GM12878 (cell line): ENCODE data around the gene NAA10. TPM values are rescaled to one million over a fixed set of nuclear protein-coding genes. Genes with fewer than 3 reads are reported as not detected.
A peak's percentile ranks its signal among the peaks of the same experiment; 100 is the strongest.

Source experiments
- ASH2L ChIP-seq: fragments of 300-600, 200-600 bp; sonication (generic); IDR thresholded peaks from 2 replicates; pipeline ENCODE4 v1.6.1; 2017; ENCODE audit warnings: low read depth, mild to moderate bottlenecking, borderline replicate concordance
- BCL3 ChIP-seq: IDR thresholded peaks from 2 replicates; pipeline ENCODE4 v1.6.1; 2011; ENCODE audit warnings: borderline replicate concordance, low read depth, mild to moderate bottlenecking, moderate library complexity, low read length; ENCODE audit not compliant: insufficient read depth, poor library complexity, severe bottlenecking
- ESRRA ChIP-seq: IDR thresholded peaks from 2 replicates; pipeline ENCODE4 v1.6.1; 2012; ENCODE audit warnings: mild to moderate bottlenecking, low read length, improper control_type of control experiment
- GABPA ChIP-seq: IDR thresholded peaks from 2 replicates; pipeline ENCODE4 v1.6.1; 2014; ENCODE audit warnings: antibody characterized with exemption, low read depth, mild to moderate bottlenecking, inconsistent platforms
- LARP7 ChIP-seq: fragments of 450-650 bp; IDR thresholded peaks from 2 replicates; pipeline ENCODE4 v1.6.1; 2017; ENCODE audit warnings: mild to moderate bottlenecking
- NR2C2 ChIP-seq: IDR thresholded peaks from 2 replicates; pipeline ENCODE4 v1.6.1; 2011; ENCODE audit warnings: borderline replicate concordance, low read depth; ENCODE audit not compliant: control insufficient read depth, insufficient read length
- SMAD1 ChIP-seq: fragments of 450-650 bp; IDR thresholded peaks from 2 replicates; pipeline ENCODE4 v1.6.1; 2018; ENCODE audit warnings: mild to moderate bottlenecking, low read depth; ENCODE audit not compliant: partially characterized antibody
- SUPT20H ChIP-seq: IDR thresholded peaks from 2 replicates; pipeline ENCODE4 v1.6.1; 2011; ENCODE audit warnings: low read depth, mild to moderate bottlenecking, low read length, moderate library complexity, borderline replicate concordance; ENCODE audit not compliant: control insufficient read depth
- TBL1XR1 ChIP-seq: IDR thresholded peaks from 2 replicates; pipeline ENCODE4 v1.6.1; 2012; ENCODE audit warnings: low read depth, low read length, improper control_type of control experiment
- TCF3 ChIP-seq: IDR thresholded peaks from 2 replicates; pipeline ENCODE4 v1.6.1; 2012; ENCODE audit warnings: low read depth, mild to moderate bottlenecking, low read length, borderline replicate concordance; ENCODE audit not compliant: insufficient read depth
- USF2 ChIP-seq: IDR thresholded peaks from 2 replicates; pipeline ENCODE4 v1.6.1; 2011; ENCODE audit warnings: low read depth, low read length, improper control_type of control experiment, borderline replicate concordance
- polyA plus RNA-seq, 11 experiments: library from polyadenylated mRNA; depleted of rRNA in 4 of 11; unstranded in 6 of 11; stranded (reverse) in 5 of 11; fragments of >200 nt; fragmentation: Nextera tagmentation in 4 of 11; fragmentation: Illumina TruSeq in 1 of 11; extraction: Ambion mirVana in 4 of 11; extraction: Trizol in 1 of 11; gene quantifications; 1 replicate in 1 of 11; 2 replicates in 10 of 11; pipeline versions ENCODE4 v1.2.1 to v1.2.3, GENCODE V29; 2011 to 2016; ENCODE audit warnings: inconsistent platforms in 2 of 11, missing spikeins in 2 of 11, low read depth in 1 of 11
- total RNA-seq, 4 experiments: library from RNA; depleted of rRNA in 3 of 4; stranded (reverse); fragments of >200 nt in 3 of 4; fragmentation: Illumina TruSeq in 1 of 4; extraction: Trizol in 1 of 4; gene quantifications; 2 replicates each; pipeline versions ENCODE4 v1.2.1 to v1.2.3, GENCODE V29; 2013 to 2021
- TF ChIP-seq, protein P1 (sequence below): fragments of 450-650 bp; IDR thresholded peaks from 2 replicates; pipeline ENCODE4 v1.6.1; 2017; ENCODE audit warnings: mild to moderate bottlenecking, moderate library complexity
- TF ChIP-seq, protein P2 (sequence below): IDR thresholded peaks from 2 replicates; pipeline ENCODE4 v1.6.1; 2012; ENCODE audit warnings: improper control_type of control experiment, low read depth, low read length; ENCODE audit not compliant: insufficient replicate concordance
- TF ChIP-seq, protein P3 (sequence below): IDR thresholded peaks from 2 replicates; pipeline ENCODE4 v1.6.1; 2011; ENCODE audit warnings: mild to moderate bottlenecking, low read depth, low read length, moderate library complexity; ENCODE audit not compliant: insufficient replicate concordance

Gene NAA10
- total and polyA plus RNA-seq, 10 of the 15 experiments (the other 5 are each of a cell fraction or from before 2014, with no cell fraction given): 7.9 to 212 (median 98.9) TPM

GRCh38 chrX:153927922-153928760, 6.7 kb downstream of the NAA10 start (continued):
- TF ChIP-seq, protein P1, sequence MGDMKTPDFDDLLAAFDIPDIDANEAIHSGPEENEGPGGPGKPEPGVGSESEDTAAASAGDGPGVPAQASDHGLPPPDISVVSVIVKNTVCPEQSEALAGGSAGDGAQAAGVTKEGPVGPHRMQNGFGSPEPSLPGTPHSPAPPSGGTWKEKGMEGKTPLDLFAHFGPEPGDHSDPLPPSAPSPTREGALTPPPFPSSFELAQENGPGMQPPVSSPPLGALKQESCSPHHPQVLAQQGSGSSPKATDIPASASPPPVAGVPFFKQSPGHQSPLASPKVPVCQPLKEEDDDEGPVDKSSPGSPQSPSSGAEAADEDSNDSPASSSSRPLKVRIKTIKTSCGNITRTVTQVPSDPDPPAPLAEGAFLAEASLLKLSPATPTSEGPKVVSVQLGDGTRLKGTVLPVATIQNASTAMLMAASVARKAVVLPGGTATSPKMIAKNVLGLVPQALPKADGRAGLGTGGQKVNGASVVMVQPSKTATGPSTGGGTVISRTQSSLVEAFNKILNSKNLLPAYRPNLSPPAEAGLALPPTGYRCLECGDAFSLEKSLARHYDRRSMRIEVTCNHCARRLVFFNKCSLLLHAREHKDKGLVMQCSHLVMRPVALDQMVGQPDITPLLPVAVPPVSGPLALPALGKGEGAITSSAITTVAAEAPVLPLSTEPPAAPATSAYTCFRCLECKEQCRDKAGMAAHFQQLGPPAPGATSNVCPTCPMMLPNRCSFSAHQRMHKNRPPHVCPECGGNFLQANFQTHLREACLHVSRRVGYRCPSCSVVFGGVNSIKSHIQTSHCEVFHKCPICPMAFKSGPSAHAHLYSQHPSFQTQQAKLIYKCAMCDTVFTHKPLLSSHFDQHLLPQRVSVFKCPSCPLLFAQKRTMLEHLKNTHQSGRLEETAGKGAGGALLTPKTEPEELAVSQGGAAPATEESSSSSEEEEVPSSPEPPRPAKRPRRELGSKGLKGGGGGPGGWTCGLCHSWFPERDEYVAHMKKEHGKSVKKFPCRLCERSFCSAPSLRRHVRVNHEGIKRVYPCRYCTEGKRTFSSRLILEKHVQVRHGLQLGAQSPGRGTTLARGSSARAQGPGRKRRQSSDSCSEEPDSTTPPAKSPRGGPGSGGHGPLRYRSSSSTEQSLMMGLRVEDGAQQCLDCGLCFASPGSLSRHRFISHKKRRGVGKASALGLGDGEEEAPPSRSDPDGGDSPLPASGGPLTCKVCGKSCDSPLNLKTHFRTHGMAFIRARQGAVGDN: peak; percentile 37; the same call in 1 of the 2 replicates
- no peak for TF ChIP-seq ESRRA
- TF ChIP-seq USF2: peak; percentile 62
- TF ChIP-seq BCL3: peak; percentile 25
- TF ChIP-seq, protein P2, sequence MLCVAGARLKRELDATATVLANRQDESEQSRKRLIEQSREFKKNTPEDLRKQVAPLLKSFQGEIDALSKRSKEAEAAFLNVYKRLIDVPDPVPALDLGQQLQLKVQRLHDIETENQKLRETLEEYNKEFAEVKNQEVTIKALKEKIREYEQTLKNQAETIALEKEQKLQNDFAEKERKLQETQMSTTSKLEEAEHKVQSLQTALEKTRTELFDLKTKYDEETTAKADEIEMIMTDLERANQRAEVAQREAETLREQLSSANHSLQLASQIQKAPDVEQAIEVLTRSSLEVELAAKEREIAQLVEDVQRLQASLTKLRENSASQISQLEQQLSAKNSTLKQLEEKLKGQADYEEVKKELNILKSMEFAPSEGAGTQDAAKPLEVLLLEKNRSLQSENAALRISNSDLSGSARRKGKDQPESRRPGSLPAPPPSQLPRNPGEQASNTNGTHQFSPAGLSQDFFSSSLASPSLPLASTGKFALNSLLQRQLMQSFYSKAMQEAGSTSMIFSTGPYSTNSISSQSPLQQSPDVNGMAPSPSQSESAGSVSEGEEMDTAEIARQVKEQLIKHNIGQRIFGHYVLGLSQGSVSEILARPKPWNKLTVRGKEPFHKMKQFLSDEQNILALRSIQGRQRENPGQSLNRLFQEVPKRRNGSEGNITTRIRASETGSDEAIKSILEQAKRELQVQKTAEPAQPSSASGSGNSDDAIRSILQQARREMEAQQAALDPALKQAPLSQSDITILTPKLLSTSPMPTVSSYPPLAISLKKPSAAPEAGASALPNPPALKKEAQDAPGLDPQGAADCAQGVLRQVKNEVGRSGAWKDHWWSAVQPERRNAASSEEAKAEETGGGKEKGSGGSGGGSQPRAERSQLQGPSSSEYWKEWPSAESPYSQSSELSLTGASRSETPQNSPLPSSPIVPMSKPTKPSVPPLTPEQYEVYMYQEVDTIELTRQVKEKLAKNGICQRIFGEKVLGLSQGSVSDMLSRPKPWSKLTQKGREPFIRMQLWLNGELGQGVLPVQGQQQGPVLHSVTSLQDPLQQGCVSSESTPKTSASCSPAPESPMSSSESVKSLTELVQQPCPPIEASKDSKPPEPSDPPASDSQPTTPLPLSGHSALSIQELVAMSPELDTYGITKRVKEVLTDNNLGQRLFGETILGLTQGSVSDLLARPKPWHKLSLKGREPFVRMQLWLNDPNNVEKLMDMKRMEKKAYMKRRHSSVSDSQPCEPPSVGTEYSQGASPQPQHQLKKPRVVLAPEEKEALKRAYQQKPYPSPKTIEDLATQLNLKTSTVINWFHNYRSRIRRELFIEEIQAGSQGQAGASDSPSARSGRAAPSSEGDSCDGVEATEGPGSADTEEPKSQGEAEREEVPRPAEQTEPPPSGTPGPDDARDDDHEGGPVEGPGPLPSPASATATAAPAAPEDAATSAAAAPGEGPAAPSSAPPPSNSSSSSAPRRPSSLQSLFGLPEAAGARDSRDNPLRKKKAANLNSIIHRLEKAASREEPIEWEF: no peak
- peak; percentile 59 for TF ChIP-seq GABPA
- TF ChIP-seq, protein P3, sequence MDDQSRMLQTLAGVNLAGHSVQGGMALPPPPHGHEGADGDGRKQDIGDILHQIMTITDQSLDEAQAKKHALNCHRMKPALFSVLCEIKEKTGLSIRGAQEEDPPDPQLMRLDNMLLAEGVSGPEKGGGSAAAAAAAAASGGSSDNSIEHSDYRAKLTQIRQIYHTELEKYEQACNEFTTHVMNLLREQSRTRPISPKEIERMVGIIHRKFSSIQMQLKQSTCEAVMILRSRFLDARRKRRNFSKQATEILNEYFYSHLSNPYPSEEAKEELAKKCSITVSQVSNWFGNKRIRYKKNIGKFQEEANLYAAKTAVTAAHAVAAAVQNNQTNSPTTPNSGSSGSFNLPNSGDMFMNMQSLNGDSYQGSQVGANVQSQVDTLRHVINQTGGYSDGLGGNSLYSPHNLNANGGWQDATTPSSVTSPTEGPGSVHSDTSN: no peak
- TF ChIP-seq LARP7: peak; percentile 68
- TF ChIP-seq ASH2L: no peak
- no peak for TF ChIP-seq NR2C2
- TF ChIP-seq TCF3: peak; percentile 56; the same call in 1 of the 2 replicates
- TF ChIP-seq SUPT20H: no peak
- no peak for TF ChIP-seq SMAD1
- TF ChIP-seq TBL1XR1: peak; percentile 13; the same call in 1 of the 2 replicates
